Effector CD8-positive, alpha-beta T cell (primary cell): ENCODE data around the gene S1PR2.
A peak's percentile ranks its signal among the peaks of the same experiment; 100 is the strongest.
"Not testable (repeated sequence)": the region's sequence is repeated elsewhere in the genome, so short reads cannot be mapped to it uniquely, and the experiment has no call there.

ENCODE experiments used
- DNase-seq: peaks from one replicate; lab custom pipeline; 2025; lab: John Stamatoyannopoulos, UW

The S1PR2 gene

DNA sequence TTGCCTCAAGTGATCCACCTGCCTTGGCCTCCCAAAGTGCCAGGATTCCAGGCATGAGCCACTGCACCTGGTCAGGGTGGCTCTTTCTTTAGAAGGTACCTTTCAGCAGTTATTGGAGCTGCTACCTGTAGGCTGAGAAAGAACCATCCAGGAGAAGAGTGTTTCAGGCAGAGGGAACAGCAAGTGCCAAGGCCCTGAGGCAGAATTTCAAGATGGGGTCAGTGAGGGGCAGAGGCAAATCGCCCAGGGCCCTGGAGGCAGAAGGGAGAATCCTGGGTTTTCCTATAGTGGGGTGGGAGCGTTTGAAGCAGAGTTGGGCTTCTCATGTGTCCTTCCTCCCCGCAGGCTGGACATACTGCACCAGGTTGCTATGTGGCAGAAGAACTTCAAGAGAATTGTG, 23.1 kb upstream of the S1PR2 start:
- DNase-seq: no peak

DNA sequence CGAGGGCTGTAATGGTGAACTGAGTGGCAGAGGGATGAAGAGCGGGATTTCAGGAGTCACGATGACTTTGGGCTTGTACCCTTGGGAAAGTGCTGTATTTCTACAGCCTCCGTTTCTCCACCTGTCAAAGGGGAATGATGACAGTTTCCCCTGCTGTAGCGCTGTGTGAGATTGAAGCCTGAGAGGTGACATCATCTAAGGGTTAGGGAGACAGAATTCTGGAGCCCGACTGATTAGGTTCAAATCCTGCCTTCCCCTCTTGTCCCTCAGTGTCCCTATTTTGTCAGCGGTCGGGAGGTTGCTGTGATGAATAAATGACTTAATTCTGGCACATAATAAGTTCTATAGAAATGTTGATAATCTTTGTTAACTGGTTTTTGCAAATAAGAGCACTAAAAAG, 21.6 kb upstream of the S1PR2 start:
- DNase-seq: no peak

DNA sequence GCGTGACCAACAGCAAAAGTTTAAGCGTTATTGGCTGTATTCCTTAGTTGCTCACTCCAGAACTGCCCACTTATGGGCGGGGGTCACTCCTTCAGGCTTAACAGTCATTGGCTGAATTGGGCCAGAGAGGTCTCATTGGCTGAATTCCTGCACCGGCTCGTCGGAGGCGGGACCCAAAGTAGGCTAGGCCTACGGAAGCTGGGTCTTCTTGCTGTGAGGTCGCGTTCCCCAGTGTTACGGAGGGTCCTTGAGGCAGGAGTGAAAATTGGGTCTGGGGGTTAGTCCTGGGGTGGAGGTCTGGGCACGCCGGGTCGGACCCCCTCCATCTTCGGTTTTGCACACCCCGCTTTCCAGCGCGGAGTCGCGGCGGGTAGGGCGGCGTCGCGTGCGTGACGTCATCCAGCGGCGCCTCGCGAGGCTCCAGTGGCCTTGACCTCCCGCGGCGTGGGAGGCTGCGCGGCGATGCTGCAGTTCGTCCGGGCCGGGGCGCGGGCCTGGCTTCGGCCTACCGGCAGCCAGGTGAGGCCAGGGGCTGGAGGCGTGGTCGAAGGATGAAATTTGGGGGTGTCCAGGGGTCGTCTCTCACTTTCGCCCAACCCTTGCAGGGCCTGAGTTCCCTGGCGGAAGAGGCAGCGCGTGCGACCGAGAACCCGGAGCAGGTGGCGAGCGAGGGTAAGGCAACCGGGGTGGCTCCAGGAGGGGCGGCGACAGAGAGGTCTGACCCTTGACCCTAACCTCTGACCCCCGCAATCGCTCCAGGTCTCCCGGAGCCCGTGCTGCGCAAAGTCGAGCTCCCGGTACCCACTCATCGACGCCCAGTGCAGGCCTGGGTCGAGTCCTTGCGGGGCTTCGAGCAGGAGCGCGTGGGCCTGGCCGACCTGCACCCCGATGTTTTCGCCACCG, 20.9 kb upstream of the S1PR2 start, which contains the start of gene MRPL4:
Gene MRPL4 (plus strand): TSS at position 423 of the 903 bp plus-strand sequence. CDS start 40 bp downstream, at position 463.
- peak; percentile 92 for DNase-seq

DNA sequence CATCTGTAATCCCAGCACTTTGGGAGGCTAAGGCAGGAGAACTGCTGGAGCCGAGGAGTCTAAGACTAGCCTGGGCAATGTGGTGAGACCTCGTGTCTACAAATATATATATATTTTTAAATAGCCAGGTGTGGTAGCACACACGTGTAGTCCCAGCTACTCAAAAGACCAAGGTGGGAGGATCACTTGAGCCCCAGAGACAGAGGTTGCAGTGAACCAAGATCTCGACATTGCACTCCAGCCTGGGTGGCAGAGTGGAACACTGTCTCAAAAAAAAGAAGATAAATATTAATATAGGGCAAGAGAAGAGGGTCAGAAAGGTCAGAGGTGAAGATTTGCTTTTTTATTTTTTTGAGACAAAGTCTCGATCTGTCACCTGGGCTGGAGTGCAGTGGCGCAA, 15.4 kb upstream of the S1PR2 start:
- DNase-seq: no peak

DNA sequence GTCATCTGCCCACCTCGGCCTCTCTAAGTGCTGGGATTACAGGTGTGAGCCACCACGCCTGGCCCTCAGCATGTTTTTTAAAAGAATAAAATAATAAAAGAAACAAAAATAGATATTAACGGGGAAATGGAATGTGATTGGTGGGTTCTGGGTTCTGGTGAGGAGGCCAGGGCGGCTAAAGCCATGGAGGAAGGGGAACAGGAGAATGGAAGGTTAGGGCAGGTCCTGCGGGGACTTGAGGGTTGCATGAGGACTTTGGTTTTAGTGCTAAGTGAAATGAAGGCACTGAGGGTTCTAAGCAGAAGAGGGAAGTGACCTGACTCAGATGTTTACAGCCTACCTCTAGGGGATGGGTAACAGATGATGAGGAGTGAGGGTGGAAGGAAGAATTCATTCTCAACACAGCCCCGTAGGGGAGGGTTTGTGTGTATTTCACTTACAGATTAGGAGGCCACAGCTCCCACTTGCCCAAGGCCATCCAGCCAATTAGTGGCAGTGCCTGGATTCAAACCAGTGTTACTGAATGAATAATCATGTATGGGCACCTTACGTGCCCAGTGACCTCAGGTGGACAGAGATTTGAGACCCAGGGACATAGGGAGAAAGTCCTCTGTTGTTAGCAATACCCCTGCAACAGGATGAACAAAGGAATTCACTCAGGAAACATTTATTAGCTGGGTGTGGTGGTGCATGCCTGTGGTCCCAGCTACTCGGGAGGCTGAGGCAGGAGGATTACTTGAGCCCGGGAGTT, 14.2 kb upstream of the S1PR2 start:
- DNase-seq: no peak

DNA sequence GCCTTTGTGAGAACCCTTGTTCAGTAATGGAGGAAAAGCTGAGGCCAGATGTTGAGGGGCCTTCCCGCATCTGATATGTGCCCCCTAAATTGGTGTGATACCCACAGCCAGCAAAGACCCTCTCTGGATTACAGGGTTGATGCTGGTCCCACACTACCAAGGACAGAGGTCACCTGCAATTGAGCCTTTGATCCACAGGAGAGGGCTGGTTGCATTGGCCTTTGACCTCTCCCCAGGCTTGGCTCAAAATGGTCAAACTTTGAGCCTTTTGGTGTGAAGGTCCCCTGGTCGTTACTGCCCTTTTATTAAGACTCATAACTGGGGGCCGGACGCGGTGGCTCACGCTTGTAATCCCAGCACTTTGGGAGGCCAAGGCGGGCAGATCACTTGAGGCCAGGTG, 12.5 kb upstream of the S1PR2 start:
- DNase-seq: no peak

DNA sequence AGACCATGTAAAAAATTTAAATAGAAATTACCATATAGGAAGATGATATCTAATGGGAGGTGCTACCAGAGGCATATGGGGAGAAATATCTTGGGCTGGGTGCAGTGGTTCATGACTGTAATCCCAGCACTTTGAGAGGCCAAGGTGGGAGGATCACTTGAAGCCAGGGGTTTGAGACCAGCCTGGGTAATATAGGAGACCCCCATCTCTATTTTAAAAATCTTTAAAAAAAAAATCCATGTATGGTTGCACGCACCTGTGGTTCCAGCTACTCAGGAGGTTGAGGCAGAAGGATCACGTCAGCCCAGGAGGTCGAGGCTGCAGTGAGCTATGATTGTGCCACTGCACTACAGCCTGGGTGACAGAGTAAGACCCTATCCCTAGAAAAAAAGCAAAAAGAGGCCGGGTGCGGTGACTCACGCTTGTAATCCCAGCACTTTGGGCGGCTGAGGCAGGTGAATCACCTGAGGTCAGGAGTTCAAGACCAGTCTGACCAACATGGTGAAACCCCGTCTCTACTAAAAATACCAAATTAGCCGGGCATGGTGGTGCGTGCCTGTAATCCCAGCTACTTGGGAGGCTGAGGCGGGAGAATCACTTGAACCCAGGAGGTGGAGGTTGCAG, 10.8 kb upstream of the S1PR2 start:
- DNase-seq: not testable (repeated sequence)

DNA sequence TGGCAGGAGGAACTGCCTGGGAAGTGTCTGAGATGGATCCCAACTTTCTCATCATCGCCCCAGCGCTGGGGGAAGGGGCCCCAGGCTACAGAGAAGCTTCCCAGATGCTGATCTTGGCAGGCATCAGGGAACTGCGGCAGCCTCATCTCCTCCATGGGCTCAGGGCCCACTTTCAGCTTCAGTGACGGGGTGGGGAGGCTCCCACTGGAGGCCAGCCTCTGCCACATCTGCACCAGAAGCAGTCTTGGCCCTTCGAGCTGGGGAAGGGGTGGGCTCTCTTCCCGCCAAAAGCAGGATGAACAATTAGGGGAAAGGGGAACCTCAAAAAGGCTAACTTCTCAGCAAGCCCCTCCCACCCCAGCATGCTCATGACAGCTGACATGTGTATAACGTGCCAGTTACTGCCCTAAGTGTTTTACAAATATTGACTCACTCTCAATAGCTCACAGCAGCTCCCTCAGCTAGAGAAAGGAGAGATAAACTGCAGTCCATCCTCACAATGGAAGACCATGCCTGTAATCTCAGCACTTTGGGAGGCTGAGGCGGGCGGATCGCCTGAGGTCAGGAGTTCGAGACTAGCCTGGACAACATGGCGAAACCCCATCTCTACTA, 7.1 kb upstream of the S1PR2 start:
- no peak for DNase-seq

DNA sequence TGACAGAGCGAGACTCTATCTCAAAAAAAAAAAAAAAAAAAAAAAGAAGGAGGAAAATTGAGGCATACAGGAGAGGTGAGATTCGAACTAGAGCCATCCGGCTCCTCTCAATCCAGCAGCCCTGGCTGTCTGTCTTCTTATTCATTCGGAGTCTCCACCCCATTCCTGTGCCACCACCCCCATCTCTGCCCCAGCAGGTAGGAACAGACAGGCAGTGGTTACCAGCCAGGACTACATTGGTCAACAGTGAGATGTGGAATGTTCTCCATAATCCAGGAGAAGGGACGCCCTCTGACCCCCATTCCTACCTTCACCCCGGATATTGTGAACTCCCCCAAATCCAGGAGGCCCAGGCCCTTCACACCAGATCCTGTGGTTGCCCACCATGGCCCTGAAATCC, 6.6 kb upstream of the S1PR2 start:
- no peak for DNase-seq

DNA sequence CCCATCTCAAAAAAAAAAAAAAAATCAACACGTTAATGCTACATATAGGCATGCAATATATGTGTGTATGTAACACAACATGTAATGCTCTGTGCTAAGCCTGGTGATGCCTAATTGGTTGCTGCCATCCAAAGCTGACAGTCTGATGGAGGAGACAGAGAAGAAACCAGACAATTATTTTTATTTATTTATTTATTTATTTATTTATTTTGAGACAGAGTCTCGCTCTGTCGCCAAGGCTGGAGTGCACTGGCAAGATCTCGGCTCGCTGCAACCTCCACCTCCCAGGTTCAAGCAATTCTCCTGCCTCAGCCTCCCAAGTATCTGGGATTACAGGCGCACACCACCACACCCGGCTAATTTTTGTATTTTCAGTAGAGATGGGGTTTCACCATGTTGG, 4.3 kb upstream of the S1PR2 start:
- not testable (repeated sequence) for DNase-seq

DNA sequence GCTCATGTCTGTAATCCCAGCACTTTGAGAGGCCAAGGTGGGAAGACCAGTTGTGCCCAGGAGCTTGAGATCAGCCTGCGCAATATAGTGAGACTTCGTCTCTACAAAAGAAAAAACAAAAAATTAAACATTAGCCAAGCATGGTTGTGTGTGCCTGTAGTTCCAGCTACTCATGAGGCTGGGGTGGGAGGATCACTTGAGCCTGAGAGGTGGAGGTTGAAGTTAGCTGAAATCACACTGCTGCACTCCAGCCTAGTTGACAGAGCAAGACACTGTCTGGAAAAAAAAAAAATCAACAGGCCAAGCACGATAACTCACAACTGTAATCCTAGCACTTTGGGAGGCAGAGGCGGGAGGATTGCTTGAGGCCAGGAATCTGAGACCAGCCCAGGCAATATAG, 3.9 kb upstream of the S1PR2 start:
- DNase-seq: no peak

DNA sequence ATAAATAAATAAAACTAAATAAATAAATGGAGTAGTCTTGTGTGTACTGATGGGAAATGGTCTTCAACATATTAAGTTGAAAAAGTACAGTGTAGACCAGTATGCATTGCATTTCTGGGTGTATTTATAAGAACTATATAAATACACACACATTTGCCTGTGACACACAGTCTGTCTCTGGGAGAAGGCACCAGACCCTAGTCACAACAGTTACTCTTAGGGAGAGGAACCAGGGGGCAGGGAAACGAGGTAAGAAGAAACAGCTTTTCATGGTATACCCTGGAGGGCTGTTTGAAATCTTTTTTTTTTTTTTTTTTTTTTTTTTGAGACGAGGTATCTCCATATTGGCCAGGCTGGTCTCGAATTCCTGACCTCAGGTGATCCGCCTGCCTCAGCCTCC, 2.8 kb upstream of the S1PR2 start:
- DNase-seq: no peak

DNA sequence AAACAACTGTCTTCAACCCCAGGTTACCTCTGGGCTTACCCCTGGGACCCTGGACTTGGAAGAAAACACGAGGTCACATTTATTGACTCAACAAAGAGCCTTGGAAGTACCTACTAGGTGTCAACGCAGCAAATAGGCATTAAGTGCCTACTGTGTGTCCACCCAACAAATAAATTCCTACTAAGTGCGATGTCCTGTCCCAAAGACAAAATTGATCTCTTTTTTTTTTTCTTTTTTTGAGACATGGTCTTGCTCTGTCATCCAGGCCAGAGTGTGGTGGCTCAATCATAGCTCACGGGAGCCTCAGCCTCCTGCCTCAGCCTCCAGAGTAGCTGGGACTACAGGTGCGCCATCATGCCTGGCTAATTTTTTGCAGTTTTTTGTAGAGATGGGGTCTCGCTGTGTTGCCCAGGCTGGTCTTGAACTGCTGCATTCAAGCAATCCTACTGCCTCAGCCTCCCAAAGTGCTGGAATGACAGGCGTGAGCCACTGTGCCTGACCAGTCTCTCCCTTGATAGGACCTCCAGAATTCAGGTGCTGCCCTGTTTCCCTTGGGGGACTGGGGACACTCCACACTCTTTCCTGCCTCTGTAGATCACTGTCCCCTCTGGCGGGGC, 589 bp upstream of the S1PR2 start:
- DNase-seq: no peak

DNA sequence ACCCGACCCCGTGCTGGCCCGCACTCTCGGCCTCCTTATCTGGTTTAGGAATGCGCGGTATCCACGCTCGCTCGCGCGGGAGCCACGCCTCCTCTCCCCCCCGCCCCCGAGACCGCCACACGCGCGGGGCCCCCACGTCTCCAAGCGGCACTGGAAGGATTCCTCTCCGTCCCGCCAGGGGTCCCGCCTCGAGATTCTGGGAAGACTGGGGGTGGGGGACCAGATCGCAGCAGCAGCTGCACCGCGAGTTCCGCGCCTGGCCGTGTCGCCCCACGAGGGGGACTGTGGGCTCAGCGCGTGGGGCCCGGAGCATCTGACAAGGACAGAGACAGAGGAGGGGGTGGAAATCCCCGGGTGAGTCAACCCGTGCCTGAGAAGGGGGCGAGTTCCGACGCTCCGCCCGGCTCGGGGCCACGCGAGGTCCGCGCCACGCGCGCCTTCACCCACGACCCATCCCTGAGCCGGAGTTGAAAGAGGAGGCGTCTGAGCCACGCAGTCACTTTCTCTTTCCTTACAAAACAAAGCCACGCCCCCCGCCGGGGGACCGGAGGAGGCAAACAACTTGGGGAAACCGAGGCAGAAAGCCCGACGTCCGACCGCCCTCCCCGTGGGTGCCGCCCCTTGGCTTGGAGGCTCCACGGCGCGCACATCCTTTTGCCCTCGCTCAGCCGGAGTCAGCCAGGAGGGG, 814 bp downstream of the S1PR2 start:
- peak; percentile 38 for DNase-seq

DNA sequence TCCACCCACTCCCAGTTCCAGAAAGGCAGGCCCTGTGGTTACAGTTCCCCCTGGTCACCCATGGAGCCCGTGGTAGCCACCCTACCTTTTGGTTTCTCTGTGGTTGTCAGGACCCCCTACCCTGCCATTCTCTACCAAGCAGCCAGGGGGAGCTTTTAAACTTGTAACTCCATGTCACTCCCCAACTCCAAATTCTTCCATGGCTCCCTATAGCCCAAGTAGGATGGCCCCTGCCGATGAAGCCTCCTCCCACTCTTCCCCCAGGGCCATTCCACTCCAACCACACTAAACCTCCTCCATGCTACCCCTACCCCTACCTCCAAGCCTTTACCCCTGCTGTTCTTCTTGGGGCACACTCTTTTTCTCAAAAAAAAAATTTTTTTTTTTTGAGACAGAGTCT, 2.2 kb downstream of the S1PR2 start:
- DNase-seq: peak; percentile 15

DNA sequence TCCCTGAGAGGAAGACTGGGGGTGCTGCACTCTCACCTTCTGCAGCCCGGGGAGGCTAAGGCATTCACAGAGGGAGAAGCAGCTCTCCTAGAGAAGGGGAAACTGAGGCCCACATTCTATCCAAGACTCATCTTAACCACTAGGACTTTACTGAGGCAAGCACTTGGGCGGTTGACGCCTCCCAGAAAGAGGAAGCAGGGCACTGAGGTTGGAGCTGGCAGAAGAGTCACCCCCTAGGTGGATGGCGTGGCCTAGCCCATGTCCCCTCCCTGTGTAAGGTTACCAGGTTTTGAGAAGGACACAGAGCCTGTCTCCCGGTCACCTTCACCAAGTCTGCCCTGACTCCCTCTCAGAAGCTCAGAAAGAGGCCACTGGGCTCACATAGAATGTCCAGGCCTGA, 2.7 kb downstream of the S1PR2 start:
- no peak for DNase-seq

DNA sequence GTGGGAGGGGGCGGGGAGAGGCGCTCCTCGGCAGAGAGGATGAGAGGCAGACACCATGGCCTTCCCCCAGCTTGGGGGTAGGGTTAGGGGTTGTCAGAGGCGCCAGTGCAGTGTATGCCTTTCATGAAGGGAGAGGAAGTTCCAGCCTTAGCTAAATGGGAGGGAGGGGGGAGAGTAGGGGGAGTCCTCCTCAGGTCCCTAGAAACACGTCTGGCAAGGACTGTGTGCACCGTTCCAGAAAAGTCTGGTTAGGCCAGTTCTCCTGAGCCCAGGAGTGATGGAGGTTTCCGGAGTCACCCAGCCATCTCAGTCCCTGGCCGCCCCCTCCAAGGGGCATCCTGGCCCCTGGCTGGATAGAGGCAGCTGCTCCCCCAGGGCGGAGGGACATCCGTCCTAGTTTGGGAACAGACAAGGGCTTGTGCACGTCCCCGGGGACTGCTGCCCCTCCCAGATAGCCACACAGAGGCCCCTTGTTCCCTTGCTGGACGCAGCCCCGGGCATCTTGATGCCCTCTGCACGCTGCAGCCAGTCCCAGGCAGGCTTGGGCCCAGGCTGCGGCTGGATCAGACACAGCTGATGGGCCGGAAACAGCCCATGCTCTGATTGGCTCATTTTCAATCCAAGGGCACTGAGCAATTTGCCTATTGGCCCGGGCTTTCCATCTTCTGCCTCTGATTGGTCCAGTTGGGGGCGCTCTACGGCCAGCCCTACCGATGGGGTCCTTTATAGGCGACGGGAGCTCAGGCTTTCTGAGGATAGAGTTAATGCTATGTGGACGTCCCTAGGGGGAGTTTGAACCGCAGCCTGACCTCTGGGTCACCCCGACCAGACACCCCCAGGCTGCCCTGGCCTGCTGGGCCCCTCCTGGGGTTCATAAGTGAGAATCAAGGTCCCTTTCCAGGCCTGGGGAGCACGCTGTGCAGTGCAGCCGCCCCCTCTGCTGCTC, 3.8 kb downstream of the S1PR2 start:
- no peak for DNase-seq

DNA sequence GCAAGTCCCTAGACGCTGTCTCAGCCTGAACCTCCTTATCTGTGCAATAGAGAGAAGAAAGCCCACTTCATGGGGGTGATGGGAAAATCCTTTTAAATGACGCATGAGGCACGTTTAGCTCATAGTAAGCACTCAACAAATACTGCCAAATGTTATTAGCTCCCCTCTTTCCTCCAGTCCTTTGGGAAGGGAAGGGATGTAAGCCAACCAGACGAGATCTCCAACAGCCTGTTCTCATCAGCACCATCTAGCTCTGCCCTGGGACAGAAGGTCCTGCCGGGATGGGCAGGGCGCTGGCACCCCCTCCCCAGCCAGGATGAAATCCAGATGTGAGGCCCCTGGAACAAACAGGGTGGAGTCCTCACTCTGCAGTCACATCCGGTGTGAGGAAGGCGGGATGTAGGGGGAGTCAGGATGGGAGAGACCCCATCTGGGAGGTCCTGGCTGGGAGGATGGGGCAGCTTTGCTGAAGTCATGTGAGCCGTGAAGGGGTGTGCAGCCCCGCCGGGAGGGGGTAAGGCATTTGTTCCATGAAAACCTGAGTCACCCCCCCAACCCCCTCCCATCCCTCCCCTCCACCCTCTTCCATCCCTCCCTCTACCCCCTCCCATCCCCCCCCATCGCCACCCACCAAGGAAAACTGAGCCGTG, 4.6 kb downstream of the S1PR2 start:
- DNase-seq: no peak

DNA sequence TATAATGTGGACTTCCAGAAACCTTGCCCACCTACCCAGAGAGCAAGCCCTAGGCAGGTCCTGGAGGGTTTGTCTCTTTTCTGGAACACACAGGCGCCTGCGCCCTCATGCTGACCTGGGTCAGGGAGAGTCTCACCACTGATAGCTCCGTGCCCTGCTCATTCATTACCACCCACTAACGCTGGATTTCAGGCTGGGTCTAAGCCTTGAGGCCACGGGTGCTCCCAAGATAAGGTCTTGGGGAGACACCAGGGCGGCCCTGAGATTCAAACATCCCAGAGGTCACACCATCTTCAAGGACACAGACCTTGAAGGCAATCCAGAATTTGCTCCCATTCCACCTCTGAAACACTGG, 5.1 kb downstream of the S1PR2 start:
- DNase-seq: no peak

DNA sequence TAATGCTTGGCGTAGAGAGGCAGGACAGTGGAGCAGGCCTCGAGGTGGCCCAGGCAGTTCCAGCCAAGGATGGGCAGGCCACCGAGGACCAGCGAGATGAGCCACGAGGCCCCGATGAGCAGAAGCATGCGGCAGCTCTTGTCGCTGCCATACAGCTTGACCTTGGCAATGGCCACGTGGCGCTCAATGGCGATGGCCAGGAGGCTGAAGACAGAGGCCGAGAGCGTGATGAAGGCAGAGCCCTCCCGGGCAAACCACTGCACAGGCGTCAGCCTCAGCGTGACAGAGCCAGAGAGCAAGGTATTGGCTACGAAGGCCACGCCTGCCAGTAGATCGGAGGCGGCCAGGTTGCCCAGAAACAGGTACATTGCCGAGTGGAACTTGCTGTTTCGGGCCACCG, 6.8 kb downstream of the S1PR2 start:
- no peak for DNase-seq
